K562 (cell line): ENCODE measurements around the gene ANKRD13B. TPM values are rescaled to one million over a fixed set of nuclear protein-coding genes. Genes with fewer than 3 reads are reported as not detected.

Source experiments
- BCLAF1 ChIP-seq, 2 experiments: fragments of 450-650 bp in 1 of 2; IDR thresholded peaks; 2 replicates each; pipeline ENCODE4 v1.6.1; 2011 to 2017; ENCODE audit warnings: low read depth in 2 of 2, antibody characterized with exemption in 1 of 2, borderline replicate concordance in 1 of 2, low read length in 1 of 2, mild to moderate bottlenecking in 1 of 2, mixed read lengths in 1 of 2; ENCODE audit not compliant: control insufficient read depth in 1 of 2
- CCAR2 ChIP-seq: fragments of 200-400 bp; formaldehyde crosslinking; IDR thresholded peaks from 2 replicates; pipeline ENCODE4 v1.6.1; 2017; ENCODE audit warnings: mild to moderate bottlenecking, low read depth, low read length
- CHD4 ChIP-seq: fragments of 200-600 bp; sonication (generic); IDR thresholded peaks from 3 replicates; pipeline ENCODE4 v1.6.1; 2012; ENCODE audit warnings: low read depth, mild to moderate bottlenecking, mixed read lengths, low read length, inconsistent platforms; ENCODE audit not compliant: insufficient read depth, insufficient replicate concordance, poor library complexity, severe bottlenecking
- CLOCK ChIP-seq: fragments of 250-450 bp; sonication (Bioruptor Pico); IDR thresholded peaks from 2 replicates; pipeline ENCODE4 v1.4.0; 2020; ENCODE audit warnings: mild to moderate bottlenecking, moderate library complexity, borderline replicate concordance
- DLX4 ChIP-seq: fragments of 250-450 bp; sonication (Bioruptor Pico); IDR thresholded peaks from 2 replicates; pipeline ENCODE4 v1.6.1; 2021; ENCODE audit warnings: mild to moderate bottlenecking
- ETV5 ChIP-seq: sonication (generic); formaldehyde crosslinking; IDR thresholded peaks from 2 replicates; pipeline ENCODE4 v1.4.0; 2020; ENCODE audit warnings: low read depth, mild to moderate bottlenecking, missing genetic modification reagents
- FOXA1 ChIP-seq: fragments of 450-650 bp; IDR thresholded peaks from 2 replicates; pipeline ENCODE4 v1.6.1; 2016; ENCODE audit warnings: mild to moderate bottlenecking, borderline replicate concordance
- GABPA ChIP-seq: fragments of 200-800 bp; sonication (Bioruptor generic); conservative IDR thresholded peaks from 2 replicates; pipeline ENCODE4 v1.6.1; 2016; ENCODE audit warnings: low read depth, missing genetic modification characterization, missing compliant biosample characterization
- HDAC8 ChIP-seq: fragments of 450-650 bp; IDR thresholded peaks from 2 replicates; pipeline ENCODE4 v1.6.1; 2016; ENCODE audit warnings: mild to moderate bottlenecking, missing genetic modification characterization, moderate library complexity, missing compliant biosample characterization
- MYBL2 ChIP-seq, 2 experiments: fragments of 450-650 bp in 1 of 2; sonication (generic) in 1 of 2; formaldehyde crosslinking in 1 of 2; IDR thresholded peaks; 2 replicates each; pipeline versions ENCODE4 v1.6.1 to v1.8.1; 2017 to 2022; ENCODE audit warnings: borderline replicate concordance in 1 of 2, inconsistent platforms in 1 of 2, low read depth in 1 of 2, mild to moderate bottlenecking in 1 of 2, missing genetic modification reagents in 1 of 2, moderate library complexity in 1 of 2
- NCOA1 ChIP-seq: fragments of 450-650 bp; IDR thresholded peaks from 2 replicates; pipeline ENCODE4 v1.6.1; 2016; ENCODE audit warnings: low read depth
- SIRT6 ChIP-seq: IDR thresholded peaks from one replicate; pipeline ENCODE4 v1.6.1; 2012; ENCODE audit warnings: low read depth, mild to moderate bottlenecking, control low read depth, inconsistent platforms, low read length, moderate library complexity
- SUPT5H ChIP-seq: fragments of 450-650 bp; IDR thresholded peaks from 2 replicates; pipeline ENCODE4 v1.6.1; 2016
- U2AF1 ChIP-seq: fragments of 200-400 bp; formaldehyde crosslinking; optimal IDR thresholded peaks from 2 replicates; pipeline ENCODE3; 2017; ENCODE audit warnings: mild to moderate bottlenecking, low read depth, low read length, moderate library complexity
- USF2 ChIP-seq: sonication (generic); formaldehyde crosslinking; IDR thresholded peaks from 2 replicates; pipeline ENCODE4 v1.5.0; 2020; ENCODE audit warnings: missing genetic modification reagents
- ZC3H4 ChIP-seq: sonication (generic); formaldehyde crosslinking; IDR thresholded peaks from 2 replicates; pipeline ENCODE4 v1.9.0; 2021; ENCODE audit warnings: missing genetic modification reagents, borderline replicate concordance
- ZNF12 ChIP-seq: sonication (generic); formaldehyde crosslinking; IDR thresholded peaks from 2 replicates; pipeline ENCODE4 v1.4.0; 2020; ENCODE audit warnings: mild to moderate bottlenecking, missing genetic modification reagents
- ZNF586 ChIP-seq: fragments of 450-650 bp; formaldehyde crosslinking; conservative IDR thresholded peaks from 2 replicates; pipeline ENCODE4 v1.4.0; 2020; ENCODE audit warnings: mild to moderate bottlenecking, moderate library complexity
- polyA plus RNA-seq, 8 experiments: library from polyadenylated mRNA; depleted of rRNA in 4 of 8; stranded (reverse) in 5 of 8; unstranded in 3 of 8; fragments of >200 nt; fragmentation: Nextera tagmentation in 2 of 8; fragmentation: Illumina TruSeq in 1 of 8; extraction: Ambion mirVana in 2 of 8; extraction: Trizol in 1 of 8; gene quantifications; 2 replicates each; pipeline versions ENCODE4 v1.2.1 to v1.2.3, GENCODE V29; 2011 to 2014; ENCODE audit warnings: inconsistent platforms in 1 of 8, missing spikeins in 1 of 8
- total RNA-seq, 7 experiments: library from RNA; depleted of rRNA in 6 of 7; stranded (reverse); fragments of >200 nt in 6 of 7; fragmentation: Illumina TruSeq in 2 of 7; extraction: Trizol in 2 of 7; gene quantifications; 2 replicates each; pipeline versions ENCODE4 v1.2.1 to v1.2.3, GENCODE V29; 2011 to 2021; ENCODE audit warnings: low replicate concordance in 1 of 7

ANKRD13B gene
- total and polyA plus RNA-seq, 9 of the 15 experiments (the other 6 are each of a cell fraction or from before 2014, with no cell fraction given): 0.15 to 28.1 (median 4.6) TPM

GRCh38 chr17:29579866-29580771, 12.8 kb upstream of the ANKRD13B start (continued):
- no peak for TF ChIP-seq BCLAF1 (IDR thresholded peaks at IDR 0.05; ENCODE audit: borderline replicate concordance in 1 of 2, control insufficient read depth in 1 of 2, low read depth in 2 of 2, low read length in 1 of 2)
- TF ChIP-seq FOXA1: no peak
- no peak for TF ChIP-seq NCOA1
- TF ChIP-seq MYBL2 (IDR thresholded peaks at IDR 0.05; ENCODE audit: low read depth): no peak
- TF ChIP-seq MYBL2 (CRISPR knock-in tag; IDR thresholded peaks at IDR 0.05; ENCODE audit: borderline replicate concordance): no peak
- TF ChIP-seq ZNF586: no peak
- no peak for TF ChIP-seq DLX4 (CRISPR knock-in tag)
- no peak for TF ChIP-seq GABPA (tag)
- TF ChIP-seq ETV5 (CRISPR knock-in tag): no peak
- no peak for TF ChIP-seq CLOCK (CRISPR knock-in tag)
- no peak for TF ChIP-seq HDAC8 (tag)
- no peak for TF ChIP-seq SUPT5H
- no peak for TF ChIP-seq U2AF1
- no peak for TF ChIP-seq USF2 (CRISPR knock-in tag)
- no peak for TF ChIP-seq CHD4
- TF ChIP-seq CCAR2: no peak
- TF ChIP-seq ZC3H4 (CRISPR knock-in tag): no peak
- no peak for TF ChIP-seq ZNF12 (CRISPR knock-in tag)
- no peak for TF ChIP-seq SIRT6
